OCI-LY1 (cell line): ENCODE measurements around the gene TSC1.

Experiments used
- H2AFZ ChIP-seq: fragments of 200-600 bp; sonication (generic), shearing (Covaris generic); 2 replicates; pipeline ENCODE4 v1.6.0; 2014; ENCODE audit warnings: antibody characterized with exemption, mild to moderate bottlenecking, low read length
- H3F3A ChIP-seq: fragments of 200-600 bp; sonication (generic), shearing (Covaris generic); 2 replicates; pipeline ENCODE4 v1.6.0; 2014; ENCODE audit warnings: mild to moderate bottlenecking, antibody characterized with exemption, low read length, moderate library complexity; ENCODE audit not compliant: insufficient read depth
- H3K27ac ChIP-seq: fragments of 200-600 bp; sonication (generic); 2 replicates; pipeline ENCODE4 v1.5.1; 2014; ENCODE audit warnings: low read length, mixed run types, mild to moderate bottlenecking, low read depth; ENCODE audit not compliant: poor library complexity, severe bottlenecking
- H3K27me3 ChIP-seq: fragments of 200-600 bp; sonication (generic); 2 replicates; pipeline ENCODE4 v1.6.0; 2014; ENCODE audit warnings: antibody characterized with exemption, mild to moderate bottlenecking, low read length, moderate library complexity; ENCODE audit not compliant: insufficient read depth
- H3K36me3 ChIP-seq: fragments of 200-600 bp; sonication (generic); 2 replicates; pipeline ENCODE4 v1.6.1; 2014; ENCODE audit warnings: mild to moderate bottlenecking, antibody characterized with exemption, low read length, moderate library complexity, mixed read lengths; ENCODE audit not compliant: insufficient read depth
- H3K4me1 ChIP-seq: fragments of 200-600 bp; sonication (generic); 2 replicates; pipeline ENCODE4 v1.5.1; 2014; ENCODE audit warnings: mild to moderate bottlenecking, low read length, moderate library complexity; ENCODE audit not compliant: insufficient read depth, severe bottlenecking
- H3K4me2 ChIP-seq: fragments of 200-600 bp; sonication (generic), shearing (Covaris generic); 2 replicates; pipeline ENCODE4 v1.6.1; 2014; ENCODE audit warnings: low read length
- H3K4me3 ChIP-seq: fragments of 200-600 bp; sonication (generic); 2 replicates; pipeline ENCODE4 v1.5.1; 2014; ENCODE audit warnings: low read length, low read depth, mild to moderate bottlenecking, mixed read lengths; ENCODE audit not compliant: poor library complexity, severe bottlenecking
- H3K79me2 ChIP-seq: fragments of 200-600 bp; shearing (Covaris generic); 2 replicates; pipeline ENCODE4 v1.6.1; 2016; ENCODE audit warnings: mixed run types, low read length, mixed read lengths; ENCODE audit not compliant: insufficient read depth
- H3K9ac ChIP-seq: fragments of 200-600 bp; sonication (generic), shearing (Covaris generic); 2 replicates; pipeline ENCODE4 v1.6.1; 2014; ENCODE audit warnings: mild to moderate bottlenecking, low read length, mixed read lengths
- H3K9me2 ChIP-seq: fragments of 200-600 bp; sonication (generic), shearing (Covaris generic); 2 replicates; pipeline ENCODE4 v1.6.1; 2014; ENCODE audit warnings: low read depth, mild to moderate bottlenecking, low read length, mixed read lengths
- H3K9me3 ChIP-seq: fragments of 200-600 bp; shearing (Covaris generic); 2 replicates; pipeline ENCODE4 v1.6.1; 2014; ENCODE audit warnings: low read length, mixed read lengths
- H4K20me1 ChIP-seq: fragments of 200-600 bp; sonication (generic), shearing (Covaris generic); 2 replicates; pipeline ENCODE4 v1.6.0; 2016; ENCODE audit warnings: mild to moderate bottlenecking, low read length; ENCODE audit not compliant: insufficient read depth
- EZH2 ChIP-seq: fragments of 200-600 bp; sonication (generic), shearing (Covaris generic); IDR thresholded peaks from 2 replicates; pipeline ENCODE4 v1.8.0; 2017; ENCODE audit warnings: borderline replicate concordance, mixed run types, mild to moderate bottlenecking, antibody characterized with exemption, low read length, moderate library complexity, mixed read lengths
- TF ChIP-seq, protein P1 (sequence below): fragments of 200-600 bp; sonication (generic), shearing (Covaris generic); IDR thresholded peaks from 2 replicates; pipeline ENCODE4 v1.5.1; 2017; ENCODE audit warnings: mild to moderate bottlenecking, antibody characterized with exemption, low read length, moderate library complexity, mixed read lengths

The TSC1 gene

DNA sequence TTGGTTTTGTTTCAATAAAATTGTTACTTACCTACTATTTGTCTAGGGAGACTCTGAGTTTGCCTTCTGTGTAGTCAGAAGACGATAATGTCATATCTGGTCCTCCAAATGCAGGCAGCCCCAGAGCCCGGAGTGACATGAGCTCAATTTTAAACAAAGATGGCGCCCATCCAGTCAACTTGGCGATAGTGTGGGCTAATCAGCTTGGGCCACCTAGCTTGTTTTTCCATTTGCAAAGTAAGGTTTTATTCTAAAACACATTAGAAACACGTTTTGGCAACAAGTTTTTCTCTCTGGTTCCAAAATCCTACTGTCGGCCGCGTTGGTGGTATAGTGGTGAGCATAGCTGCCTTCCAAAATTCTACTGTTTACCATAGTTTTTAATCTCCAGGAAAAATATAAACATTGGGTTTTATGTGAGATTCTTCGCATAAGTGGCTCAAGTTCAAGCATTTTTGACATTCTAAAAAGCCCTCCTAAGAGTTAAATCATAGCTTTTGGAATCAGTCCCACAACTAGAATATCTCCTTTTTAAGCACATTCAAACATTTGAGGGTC lies 13.2 kb downstream of the TSC1 start:
- Histone ChIP-seq H3K4me2 (no peak overlapping the region), H3K9ac (no peak overlapping the region), H3K4me3 (no peak overlapping the region), H3K79me2 (no peaks in the 10 kb centered on the region), H4K20me1 (no peaks in the 10 kb centered on the region), H3K27ac (no peak overlapping the region), H3K9me2 (no peaks in the 10 kb centered on the region), H2AFZ (no peak overlapping the region), H3K27me3 (no peaks in the 10 kb centered on the region), H3K4me1 (no peaks in the 10 kb centered on the region), H3K36me3 (peaks cover 39% of the 10 kb centered on the region), H3K9me3 (no peaks in the 10 kb centered on the region), H3F3A (no peaks in the 10 kb centered on the region)
- TF ChIP-seq, protein P1, sequence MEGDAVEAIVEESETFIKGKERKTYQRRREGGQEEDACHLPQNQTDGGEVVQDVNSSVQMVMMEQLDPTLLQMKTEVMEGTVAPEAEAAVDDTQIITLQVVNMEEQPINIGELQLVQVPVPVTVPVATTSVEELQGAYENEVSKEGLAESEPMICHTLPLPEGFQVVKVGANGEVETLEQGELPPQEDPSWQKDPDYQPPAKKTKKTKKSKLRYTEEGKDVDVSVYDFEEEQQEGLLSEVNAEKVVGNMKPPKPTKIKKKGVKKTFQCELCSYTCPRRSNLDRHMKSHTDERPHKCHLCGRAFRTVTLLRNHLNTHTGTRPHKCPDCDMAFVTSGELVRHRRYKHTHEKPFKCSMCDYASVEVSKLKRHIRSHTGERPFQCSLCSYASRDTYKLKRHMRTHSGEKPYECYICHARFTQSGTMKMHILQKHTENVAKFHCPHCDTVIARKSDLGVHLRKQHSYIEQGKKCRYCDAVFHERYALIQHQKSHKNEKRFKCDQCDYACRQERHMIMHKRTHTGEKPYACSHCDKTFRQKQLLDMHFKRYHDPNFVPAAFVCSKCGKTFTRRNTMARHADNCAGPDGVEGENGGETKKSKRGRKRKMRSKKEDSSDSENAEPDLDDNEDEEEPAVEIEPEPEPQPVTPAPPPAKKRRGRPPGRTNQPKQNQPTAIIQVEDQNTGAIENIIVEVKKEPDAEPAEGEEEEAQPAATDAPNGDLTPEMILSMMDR = no peak
- TF ChIP-seq EZH2 = no peak

DNA sequence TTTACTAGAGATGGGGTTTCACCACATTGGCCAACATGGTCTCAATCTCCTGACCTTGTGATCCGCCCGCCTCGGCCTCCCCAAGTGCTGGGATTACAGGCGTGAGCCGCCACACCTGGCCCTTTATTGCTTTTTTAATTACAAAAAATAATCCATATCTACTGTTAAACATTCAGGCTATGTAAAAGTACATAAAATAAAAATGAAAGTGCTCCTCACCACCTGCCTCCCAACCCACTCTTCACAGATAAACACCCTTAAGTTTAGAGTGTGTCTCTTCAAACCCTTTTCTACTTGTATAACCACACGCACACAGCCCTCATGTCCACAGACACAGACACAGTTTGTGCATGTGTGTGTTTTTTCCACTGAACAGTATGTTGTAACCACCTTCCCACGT lies 16.7 kb downstream of the TSC1 start:
- no peak overlapping the region for H3K27ac ChIP-seq
- TF ChIP-seq, protein P1 = no peak
- no peak for TF ChIP-seq EZH2
- no peaks in the 10 kb centered on the region for H3K27me3 ChIP-seq
- peaks cover 56% of the 10 kb centered on the region for H3K36me3 ChIP-seq
- no peak overlapping the region for H2AFZ ChIP-seq
- H3K4me2 ChIP-seq = no peak overlapping the region
- H4K20me1 ChIP-seq = no peaks in the 10 kb centered on the region
- H3K9ac ChIP-seq = no peak overlapping the region
- no peak overlapping the region for H3K4me3 ChIP-seq
- H3F3A ChIP-seq = no peaks in the 10 kb centered on the region
- H3K4me1 ChIP-seq = no peaks in the 10 kb centered on the region
- H3K9me3 ChIP-seq = no peaks in the 10 kb centered on the region
- no peaks in the 10 kb centered on the region for H3K9me2 ChIP-seq
- H3K79me2 ChIP-seq = no peaks in the 10 kb centered on the region

DNA sequence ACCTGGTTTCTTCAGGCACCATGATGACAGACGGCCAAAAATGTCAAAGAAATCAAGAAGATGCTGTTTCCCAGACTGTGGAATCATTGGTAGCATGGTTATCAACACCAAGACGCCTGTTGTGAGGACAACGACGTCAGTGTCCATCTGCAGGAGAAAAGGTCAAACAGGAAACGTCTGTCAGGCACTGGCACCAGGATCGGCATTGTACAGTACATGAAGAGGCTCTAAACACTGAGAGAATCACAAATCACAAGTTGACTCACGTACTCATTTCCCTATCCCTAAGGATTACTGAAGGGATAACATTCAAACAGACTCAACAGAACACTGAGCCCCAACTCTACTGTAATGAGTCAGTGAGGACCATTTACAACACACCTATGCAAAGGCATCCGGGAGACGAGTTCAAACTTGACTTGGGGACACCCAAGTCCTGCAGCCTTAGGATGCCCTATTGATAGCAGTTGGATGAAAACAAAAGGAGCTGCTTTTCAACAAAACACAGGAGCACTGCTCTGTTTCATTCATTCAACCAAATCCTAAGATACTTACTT lies 21.0 kb downstream of the TSC1 start:
- H3K79me2 ChIP-seq = no peaks in the 10 kb centered on the region
- H3K4me2 ChIP-seq = no peak overlapping the region
- no peaks in the 10 kb centered on the region for H3K9me2 ChIP-seq
- no peaks in the 10 kb centered on the region for H3K4me1 ChIP-seq
- no peaks in the 10 kb centered on the region for H4K20me1 ChIP-seq
- H3K9me3 ChIP-seq = no peaks in the 10 kb centered on the region
- H3K36me3 ChIP-seq = peaks cover 82% of the 10 kb centered on the region
- H3F3A ChIP-seq = no peaks in the 10 kb centered on the region
- no peak overlapping the region for H3K4me3 ChIP-seq
- no peak overlapping the region for H2AFZ ChIP-seq
- no peak for TF ChIP-seq EZH2
- TF ChIP-seq, protein P1 = no peak
- no peak overlapping the region for H3K9ac ChIP-seq
- H3K27ac ChIP-seq = no peak overlapping the region
- H3K27me3 ChIP-seq = no peaks in the 10 kb centered on the region
